DOHH2 (cell line): ENCODE measurements around the gene RRP7A.
"Not testable (repeated sequence)": the region's sequence is repeated elsewhere in the genome, so short reads cannot be mapped to it uniquely, and the experiment has no call there.

Experiments used
- H3F3A ChIP-seq: fragments of 200-600 bp; sonication (generic), shearing (Covaris generic); 2 replicates; pipeline ENCODE4 v1.6.0; 2016; ENCODE audit warnings: antibody characterized with exemption, mild to moderate bottlenecking; ENCODE audit not compliant: control insufficient read depth, insufficient read depth
- H3K27ac ChIP-seq: fragments of 200-600 bp; sonication (generic); 2 replicates; pipeline ENCODE4 v1.5.1; 2014; ENCODE audit warnings: low read depth, mild to moderate bottlenecking, low read length, moderate library complexity
- H3K27me3 ChIP-seq: fragments of 200-600 bp; sonication (generic); 2 replicates; pipeline ENCODE4 v1.6.1; 2014; ENCODE audit warnings: mild to moderate bottlenecking, low read length, mixed read lengths; ENCODE audit not compliant: control insufficient read depth
- H3K36me3 ChIP-seq: fragments of 200-600 bp; sonication (generic); 2 replicates; pipeline ENCODE4 v1.6.1; 2014; ENCODE audit warnings: mild to moderate bottlenecking, low read length, moderate library complexity, mixed read lengths; ENCODE audit not compliant: control insufficient read depth
- H3K4me1 ChIP-seq: fragments of 200-600 bp; sonication (generic); 2 replicates; pipeline ENCODE4 v1.6.1; 2014; ENCODE audit warnings: mild to moderate bottlenecking, low read length, mixed read lengths; ENCODE audit not compliant: control insufficient read depth
- H3K4me2 ChIP-seq: fragments of 200-600 bp; sonication (generic); 2 replicates; pipeline ENCODE4 v1.6.0; 2014; ENCODE audit warnings: mild to moderate bottlenecking, low read length, moderate library complexity
- H3K4me3 ChIP-seq: fragments of 200-600 bp; sonication (generic); 2 replicates; pipeline ENCODE4 v1.5.1; 2014; ENCODE audit warnings: mild to moderate bottlenecking, low read length, mixed read lengths
- H3K79me2 ChIP-seq: fragments of 200-600 bp; sonication (generic); 2 replicates; pipeline ENCODE4 v1.6.1; 2014; ENCODE audit warnings: mild to moderate bottlenecking, low read length, mixed read lengths; ENCODE audit not compliant: control insufficient read depth
- H3K9me2 ChIP-seq: fragments of 200-600 bp; sonication (generic); replicated peaks from 2 replicates; pipeline ENCODE4 v1.6.1; 2014; ENCODE audit warnings: mild to moderate bottlenecking, low read length, mixed read lengths; ENCODE audit not compliant: control insufficient read depth
- H3K9me3 ChIP-seq: fragments of 200-600 bp; sonication (generic); 2 replicates; pipeline ENCODE4 v1.6.1; 2014; ENCODE audit warnings: antibody characterized with exemption, low read length, mixed read lengths; ENCODE audit not compliant: control insufficient read depth, insufficient read depth
- H4K20me1 ChIP-seq: fragments of 200-600 bp; sonication (generic); 2 replicates; pipeline ENCODE4 v1.6.0; 2014; ENCODE audit warnings: low read depth, mild to moderate bottlenecking, antibody characterized with exemption, low read length, moderate library complexity; ENCODE audit not compliant: control insufficient read depth, insufficient read depth
- EZH2phosphoT487 ChIP-seq: fragments of 200-600 bp; sonication (generic); IDR thresholded peaks from 2 replicates; pipeline ENCODE4 v1.6.1; 2017; ENCODE audit warnings: borderline replicate concordance, mild to moderate bottlenecking, antibody characterized with exemption, low read length, moderate library complexity, mixed read lengths
- TF ChIP-seq, protein P1 (sequence below): fragments of 200-600 bp; sonication (generic); IDR thresholded peaks from one replicate; pipeline ENCODE4 v1.5.1; 2014; ENCODE audit warnings: antibody characterized with exemption, mild to moderate bottlenecking, low read depth, low read length; ENCODE audit not compliant: poor library complexity, severe bottlenecking

Gene RRP7A

DNA sequence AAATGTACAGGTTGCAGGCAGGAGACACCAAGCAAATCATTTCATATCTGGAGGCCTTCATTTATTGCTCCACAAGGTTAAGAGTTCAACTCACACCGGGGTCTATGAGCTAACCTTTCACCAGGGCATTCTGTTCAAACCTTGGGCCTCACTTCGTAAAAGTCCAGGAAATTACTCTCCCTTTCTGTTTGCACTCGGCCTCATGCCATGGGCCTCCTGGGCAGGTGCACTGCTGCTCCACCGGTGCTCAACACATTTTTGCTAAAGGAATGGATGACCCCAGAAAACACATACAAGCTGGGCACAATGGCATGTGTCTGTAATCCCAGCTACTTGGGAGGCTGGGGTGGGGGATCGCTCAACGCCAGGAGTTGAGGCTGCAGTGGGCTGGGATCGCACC lies 16.6 kb upstream of the RRP7A start:
- no peaks in the 10 kb centered on the region for H3K27me3 ChIP-seq
- H3K36me3 ChIP-seq: no peaks in the 10 kb centered on the region; the same call in 1 of the 2 replicates
- H3K9me3 ChIP-seq: no peaks in the 10 kb centered on the region
- H3K79me2 ChIP-seq: peaks cover 6% of the 10 kb centered on the region; the same call in 1 of the 2 replicates
- no peak for TF ChIP-seq EZH2phosphoT487
- TF ChIP-seq, protein P1, sequence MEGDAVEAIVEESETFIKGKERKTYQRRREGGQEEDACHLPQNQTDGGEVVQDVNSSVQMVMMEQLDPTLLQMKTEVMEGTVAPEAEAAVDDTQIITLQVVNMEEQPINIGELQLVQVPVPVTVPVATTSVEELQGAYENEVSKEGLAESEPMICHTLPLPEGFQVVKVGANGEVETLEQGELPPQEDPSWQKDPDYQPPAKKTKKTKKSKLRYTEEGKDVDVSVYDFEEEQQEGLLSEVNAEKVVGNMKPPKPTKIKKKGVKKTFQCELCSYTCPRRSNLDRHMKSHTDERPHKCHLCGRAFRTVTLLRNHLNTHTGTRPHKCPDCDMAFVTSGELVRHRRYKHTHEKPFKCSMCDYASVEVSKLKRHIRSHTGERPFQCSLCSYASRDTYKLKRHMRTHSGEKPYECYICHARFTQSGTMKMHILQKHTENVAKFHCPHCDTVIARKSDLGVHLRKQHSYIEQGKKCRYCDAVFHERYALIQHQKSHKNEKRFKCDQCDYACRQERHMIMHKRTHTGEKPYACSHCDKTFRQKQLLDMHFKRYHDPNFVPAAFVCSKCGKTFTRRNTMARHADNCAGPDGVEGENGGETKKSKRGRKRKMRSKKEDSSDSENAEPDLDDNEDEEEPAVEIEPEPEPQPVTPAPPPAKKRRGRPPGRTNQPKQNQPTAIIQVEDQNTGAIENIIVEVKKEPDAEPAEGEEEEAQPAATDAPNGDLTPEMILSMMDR: no peak
- H3K9me2 ChIP-seq: no peaks in the 10 kb centered on the region
- H3K4me3 ChIP-seq: peak overlapping the region; percentile 65
- peaks cover 89% of the 10 kb centered on the region for H3K4me1 ChIP-seq
- H4K20me1 ChIP-seq: no peaks in the 10 kb centered on the region
- peaks cover 43% of the 10 kb centered on the region for H3F3A ChIP-seq
- H3K4me2 ChIP-seq: peak overlapping the region; percentile 77
- peak overlapping the region; percentile 92 for H3K27ac ChIP-seq

DNA sequence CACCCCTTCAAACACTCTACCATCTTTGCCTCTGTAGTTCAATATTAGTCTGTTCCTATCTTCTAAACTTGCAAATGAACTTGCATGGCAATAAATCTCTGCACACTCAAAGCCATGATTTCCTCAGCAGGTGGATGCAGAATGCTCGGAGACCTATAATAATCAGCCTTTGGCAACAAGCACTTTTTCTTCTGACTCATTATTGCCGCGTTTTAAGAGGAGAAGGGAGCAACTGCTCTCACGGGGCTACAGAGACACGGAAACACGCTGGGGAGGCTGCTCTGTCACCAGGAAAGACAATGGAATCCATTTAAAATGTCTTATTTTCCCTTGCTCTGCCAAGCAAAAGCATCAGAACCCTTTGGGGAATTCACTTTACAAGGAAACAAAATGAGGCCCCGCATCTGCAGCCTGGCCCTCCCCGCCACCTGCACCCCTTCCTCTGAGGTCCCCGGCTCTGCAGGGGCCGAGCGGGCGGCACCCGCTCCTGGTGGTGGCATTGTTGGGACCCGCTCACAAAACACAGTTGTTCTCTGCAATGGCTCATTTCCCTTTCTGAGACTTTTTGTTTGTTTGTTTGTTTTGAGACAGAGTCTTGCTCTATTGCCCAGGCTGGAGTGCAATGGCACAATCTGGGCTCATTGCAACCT lies 15.6 kb upstream of the RRP7A start:
- H3K79me2 ChIP-seq, H3K27me3 ChIP-seq, H3K36me3 ChIP-seq, H4K20me1 ChIP-seq, H3K9me3 ChIP-seq, H3K9me2 ChIP-seq: not testable (repeated sequence)
- H3K4me1 ChIP-seq: peaks cover 89% of the 10 kb centered on the region
- H3K4me2 ChIP-seq: peak overlapping the region; percentile 89
- peak overlapping the region; percentile 65 for H3K4me3 ChIP-seq
- peak overlapping the region; percentile 92 for H3K27ac ChIP-seq
- H3F3A ChIP-seq: peaks cover 39% of the 10 kb centered on the region

DNA sequence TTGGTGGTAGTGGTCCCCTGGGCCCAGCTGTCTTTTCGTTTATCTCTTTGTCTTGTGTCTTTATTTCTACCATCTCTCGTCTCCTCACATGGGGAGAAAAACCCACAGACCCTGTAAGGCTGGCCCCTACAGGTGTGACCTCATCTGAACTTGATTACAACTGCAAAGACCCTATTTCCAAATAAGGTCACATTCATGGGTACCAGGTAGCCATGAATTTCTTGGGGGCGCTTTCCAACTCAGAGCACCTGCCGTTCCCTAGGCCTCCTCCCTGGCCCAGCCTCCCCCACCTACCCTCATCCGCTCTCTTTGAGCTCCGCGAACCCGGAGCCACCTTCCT lies 14.0 kb upstream of the RRP7A start:
- Histone ChIP-seq H3F3A (peaks cover 35% of the 10 kb centered on the region), H4K20me1 (no peaks in the 10 kb centered on the region), H3K79me2 (peaks cover 6% of the 10 kb centered on the region; the same call in 1 of the 2 replicates), H3K9me3 (no peaks in the 10 kb centered on the region), H3K4me1 (peaks cover 89% of the 10 kb centered on the region), H3K4me2 (peak overlapping the region; percentile 89), H3K4me3 (peak overlapping the region; percentile 70), H3K27ac (peak overlapping the region; percentile 92), H3K36me3 (no peaks in the 10 kb centered on the region; the same call in 1 of the 2 replicates), H3K9me2 (no peaks in the 10 kb centered on the region), H3K27me3 (no peaks in the 10 kb centered on the region)
- TF ChIP-seq, protein P1: peak; percentile 15
- no peak for TF ChIP-seq EZH2phosphoT487

DNA sequence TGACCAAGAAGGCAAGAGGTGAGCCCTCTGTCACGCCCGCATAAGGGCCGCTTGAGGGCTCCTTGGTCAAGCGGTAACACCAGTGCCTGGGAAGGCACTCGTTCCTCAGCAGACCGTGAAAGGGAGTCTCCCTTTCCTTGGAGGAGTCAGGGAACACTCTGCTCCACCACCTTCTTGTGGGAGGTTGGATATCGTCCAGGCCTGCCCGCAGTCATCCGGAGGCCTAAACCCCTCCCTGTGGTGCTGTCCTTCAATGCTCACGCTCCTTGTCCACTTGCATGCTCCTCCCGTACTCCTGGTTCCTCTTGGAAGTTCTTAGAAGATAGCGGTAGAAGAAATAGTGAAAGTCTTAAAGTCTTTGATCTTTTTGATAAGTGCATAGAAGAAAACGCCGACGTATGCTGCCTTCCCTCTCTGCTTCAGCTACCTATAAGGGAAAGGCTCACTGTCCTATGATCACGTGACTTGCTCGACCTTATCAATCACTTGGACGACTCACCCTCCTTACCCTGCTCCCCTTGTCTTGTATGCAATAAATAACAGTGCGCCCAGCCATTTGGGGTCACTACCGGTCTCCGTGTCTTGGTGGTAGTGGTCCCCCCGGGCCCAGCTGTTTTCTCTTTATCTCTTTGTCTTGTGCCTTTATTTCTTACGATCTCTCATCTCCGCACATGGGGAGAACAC lies 11.9 kb upstream of the RRP7A start:
- H3K27me3 ChIP-seq, H3K9me2 ChIP-seq, H3K9me3 ChIP-seq, H4K20me1 ChIP-seq, H3K4me3 ChIP-seq, H3K36me3 ChIP-seq, H3K4me2 ChIP-seq, H3K79me2 ChIP-seq: not testable (repeated sequence)
- peak overlapping the region; percentile 92; the same call in 1 of the 2 replicates for H3K27ac ChIP-seq
- H3F3A ChIP-seq: peaks cover 26% of the 10 kb centered on the region
- peaks cover 74% of the 10 kb centered on the region for H3K4me1 ChIP-seq

DNA sequence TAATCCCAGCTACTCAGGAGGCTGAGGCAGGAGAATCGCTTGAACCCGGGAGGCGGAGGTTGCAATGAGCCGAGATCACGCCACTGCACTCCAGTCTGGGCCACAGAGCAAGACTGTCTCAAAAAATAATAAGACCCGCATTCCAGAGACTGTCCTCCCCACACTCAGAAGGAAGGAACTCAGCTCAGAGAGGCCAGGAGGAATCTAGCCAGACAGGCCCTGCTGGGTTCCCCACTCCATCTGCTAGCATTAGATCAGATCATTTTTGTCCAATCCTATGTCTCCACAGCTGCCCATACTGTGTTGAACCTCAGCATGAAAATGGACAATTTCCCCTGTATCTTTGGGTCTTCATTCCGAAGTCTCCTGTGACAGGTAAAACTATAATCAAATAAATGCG lies 9.8 kb upstream of the RRP7A start:
- H3K27me3 ChIP-seq, H3K9me2 ChIP-seq, H3K9me3 ChIP-seq, H3K27ac ChIP-seq, H4K20me1 ChIP-seq, H3K4me3 ChIP-seq, H3K36me3 ChIP-seq, H3K79me2 ChIP-seq, H3K4me2 ChIP-seq: not testable (repeated sequence)
- Histone ChIP-seq H3F3A (peaks cover 17% of the 10 kb centered on the region), H3K4me1 (peaks cover 54% of the 10 kb centered on the region)
